GM12878 (cell line): ENCODE data around the gene PTP4A1. TPM values are rescaled to one million over a fixed set of nuclear protein-coding genes. Genes with fewer than 3 reads are reported as not detected.
A peak's percentile ranks its signal among the peaks of the same experiment; 100 is the strongest.
"Not testable (repeated sequence)": the region's sequence is repeated elsewhere in the genome, so short reads cannot be mapped to it uniquely, and the experiment has no call there.

ENCODE experiments used
- ATAC-seq: fragments of 200-7000 bp; cut with Tn5 transposase; 3 replicates; pipeline ENCODE4 v1.9.1; 2020; ENCODE audit warnings: mild to moderate bottlenecking, moderate library complexity
- BruUV-seq: library from RNA; stranded (reverse); fragments of 400-500 nt; replicated peaks from 2 replicates; lab custom pipeline; 2021; lab: Mats Ljungman, UMichigan
- CTCF ChIA-PET: fragments of 300-600 bp; sonication (Branson Sonifier 250); formaldehyde crosslinking; extraction: SDS; loops from one replicate; lab custom pipeline; 2021; ENCODE audit warnings: inconsistent platforms; lab: Yijun Ruan, JAX
- POLR2A ChIA-PET: fragments of 350-600 bp; formaldehyde crosslinking; extraction: SDS; loops from one replicate; lab custom pipeline; 2021; ENCODE audit warnings: inconsistent platforms; lab: Charles Lee
- RAD21 ChIA-PET: fragments of 300-600 bp; sonication (Branson Sonifier 250); formaldehyde crosslinking; loops from one replicate; lab custom pipeline; 2023; ENCODE audit warnings: antibody characterized with exemption; ENCODE audit not compliant: unreplicated experiment; lab: Charles Lee
- SMC1A ChIA-PET: fragments of 300-600 bp; sonication (Branson Sonifier 250); formaldehyde crosslinking; loops from one replicate; lab custom pipeline; 2023; ENCODE audit not compliant: unreplicated experiment, uncharacterized antibody; lab: Charles Lee
- DNase-seq: peaks from one replicate; pipeline ENCODE4 v3.0.0-alpha.2; 2011; ENCODE audit warnings: low read depth, low spot score
- FAIRE-seq: peaks from 3 replicates; lab custom pipeline; 2011; peaks lifted over from hg19 to GRCh38; lab: Jason Lieb, UNC
- H2AFZ ChIP-seq: 2 replicates; pipeline ENCODE4 v1.6.0; 2011; ENCODE audit warnings: low read depth, low read length, control low read depth; ENCODE audit not compliant: control insufficient read depth
- H3K27ac ChIP-seq: 2 replicates; pipeline ENCODE4 v1.5.1; 2011; ENCODE audit warnings: control low read depth; ENCODE audit not compliant: control insufficient read depth, insufficient read depth
- H3K27me3 ChIP-seq, 2 experiments: replicated peaks in 1 of 2; 2 replicates each; pipeline versions ENCODE4 v1.6.0 to v1.6.1; 2011; ENCODE audit warnings: low read length in 1 of 2; ENCODE audit not compliant: control insufficient read depth in 2 of 2, insufficient read depth in 2 of 2
- H3K36me3 ChIP-seq, 2 experiments: 2 replicates each; pipeline ENCODE4 v1.5.1; 2011; ENCODE audit warnings: low read length in 1 of 2; ENCODE audit not compliant: control insufficient read depth in 2 of 2, insufficient read depth in 2 of 2
- H3K4me1 ChIP-seq: 2 replicates; pipeline ENCODE4 v1.6.1; 2011; ENCODE audit warnings: mild to moderate bottlenecking, low read length, moderate library complexity, mixed read lengths; ENCODE audit not compliant: control insufficient read depth, insufficient read depth
- H3K4me2 ChIP-seq: 2 replicates; pipeline ENCODE4 v1.6.0; 2011; ENCODE audit warnings: control low read depth; ENCODE audit not compliant: control insufficient read depth, insufficient read depth
- H3K4me3 ChIP-seq: fragments of 200-600 bp; sonication (generic); 2 replicates; pipeline ENCODE4 v1.5.1; 2016
- H3K79me2 ChIP-seq: 2 replicates; pipeline ENCODE4 v1.6.0; 2011; ENCODE audit warnings: low read length; ENCODE audit not compliant: control insufficient read depth, insufficient read depth
- H3K9ac ChIP-seq: 2 replicates; pipeline ENCODE4 v1.8.0; 2011; ENCODE audit warnings: low read length, control low read depth, mixed read lengths; ENCODE audit not compliant: control insufficient read depth, insufficient read depth
- H3K9me3 ChIP-seq: replicated peaks from 3 replicates; pipeline ENCODE4 v1.5.1; 2011; ENCODE audit warnings: mild to moderate bottlenecking, low read length; ENCODE audit not compliant: control insufficient read depth, insufficient read depth
- H4K20me1 ChIP-seq: 2 replicates; pipeline ENCODE4 v1.6.0; 2011; ENCODE audit not compliant: control insufficient read depth, insufficient read depth
- BHLHE40 ChIP-seq, 2 experiments: fragments of 450-650 bp in 1 of 2; IDR thresholded peaks; 2 replicates each; pipeline ENCODE4 v1.6.1; 2011 to 2017; ENCODE audit warnings: low read depth in 2 of 2, borderline replicate concordance in 1 of 2, improper control_type of control experiment in 1 of 2, low read length in 1 of 2, mild to moderate bottlenecking in 1 of 2
- KLF5 ChIP-seq: fragments of 450-650 bp; IDR thresholded peaks from 2 replicates; pipeline ENCODE4 v1.6.1; 2014; ENCODE audit warnings: mild to moderate bottlenecking; ENCODE audit not compliant: partially characterized antibody
- NRF1 ChIP-seq: conservative IDR thresholded peaks from 2 replicates; pipeline ENCODE4 v1.6.1; 2011; ENCODE audit warnings: mild to moderate bottlenecking, low read depth, low read length, improper control_type of control experiment
- POLR2A ChIP-seq: IDR thresholded peaks from 2 replicates; pipeline ENCODE4 v1.6.1; 2011; ENCODE audit warnings: low read depth, mild to moderate bottlenecking, low read length
- SMAD5 ChIP-seq: IDR thresholded peaks from 2 replicates; pipeline ENCODE4 v1.6.1; 2016; ENCODE audit warnings: antibody characterized with exemption, low read depth
- SUPT20H ChIP-seq: IDR thresholded peaks from 2 replicates; pipeline ENCODE4 v1.6.1; 2011; ENCODE audit warnings: low read depth, mild to moderate bottlenecking, low read length, moderate library complexity, borderline replicate concordance; ENCODE audit not compliant: control insufficient read depth
- TAF1 ChIP-seq: IDR thresholded peaks from 2 replicates; pipeline ENCODE4 v1.6.1; 2011; ENCODE audit warnings: mild to moderate bottlenecking, low read depth, low read length, borderline replicate concordance
- TBL1XR1 ChIP-seq: IDR thresholded peaks from 2 replicates; pipeline ENCODE4 v1.6.1; 2012; ENCODE audit warnings: low read depth, low read length, improper control_type of control experiment
- TCF12 ChIP-seq: IDR thresholded peaks from 2 replicates; pipeline ENCODE4 v1.6.1; 2011; ENCODE audit warnings: low read depth, mild to moderate bottlenecking, low read length
- WGBS: methylation state at CpG from one replicate; pipeline ENCODE4 v1.1.6; 2016; ENCODE audit warnings: low lambda C conversion rate; ENCODE audit not compliant: insufficient replicate concordance, insufficient coverage; ENCODE audit errors: missing lambda C conversion rate; 5-methylcytosine and 5-hydroxymethylcytosine counted together
- in situ Hi-C: fragments of 300-500 bp; cut with MboI; formaldehyde crosslinking; loops from 9 replicates; pipeline ENCODE4 v1.14.3; 2018; ENCODE audit warnings: mixed read lengths
- intact Hi-C: fragments of 100-400 bp; cut with micrococcal nuclease; formaldehyde crosslinking; loops from one replicate; pipeline ENCODE4 v1.14.2; 2022; ENCODE audit not compliant: unreplicated experiment
- polyA plus RNA-seq, 11 experiments: library from polyadenylated mRNA; depleted of rRNA in 4 of 11; unstranded in 6 of 11; stranded (reverse) in 5 of 11; fragments of >200 nt; fragmentation: Nextera tagmentation in 4 of 11; fragmentation: Illumina TruSeq in 1 of 11; extraction: Ambion mirVana in 4 of 11; extraction: Trizol in 1 of 11; gene quantifications; 1 replicate in 1 of 11; 2 replicates in 10 of 11; pipeline versions ENCODE4 v1.2.1 to v1.2.3, GENCODE V29; 2011 to 2016; ENCODE audit warnings: inconsistent platforms in 2 of 11, missing spikeins in 2 of 11, low read depth in 1 of 11
- total RNA-seq, 4 experiments: library from RNA; depleted of rRNA in 3 of 4; stranded (reverse); fragments of >200 nt in 3 of 4; fragmentation: Illumina TruSeq in 1 of 4; extraction: Trizol in 1 of 4; gene quantifications; 2 replicates each; pipeline versions ENCODE4 v1.2.1 to v1.2.3, GENCODE V29; 2013 to 2021
- TF ChIP-seq, protein P1 (sequence below): fragments of 450-650 bp; IDR thresholded peaks from 2 replicates; pipeline ENCODE4 v1.6.1; 2017; ENCODE audit warnings: antibody characterized with exemption, mild to moderate bottlenecking, moderate library complexity

The PTP4A1 gene
- total and polyA plus RNA-seq, 10 of the 15 experiments (the other 5 are each of a cell fraction or from before 2014, with no cell fraction given) = 8.5 to 190 (median 46.4) TPM; not detected in 2

- not testable (repeated sequence) for H2AFZ ChIP-seq, H3K4me3 ChIP-seq, H3K27ac ChIP-seq, H4K20me1 ChIP-seq, DNase-seq, H3K79me2 ChIP-seq, ATAC-seq
- RAD21 ChIA-PET = interaction anchor here (1.3 to 1.9 kb wide), 2 partner anchors 54 to 170 kb away, joined by 3 to 7 read pairs; no protein-coding TSS in a partner anchor
- CTCF ChIA-PET = interaction anchor here (0.5 to 2.7 kb wide), 5 partner anchors 14 to 170 kb away, joined by 3 to 11 read pairs (median 3); no protein-coding TSS in a partner anchor
- SMC1A ChIA-PET = interaction anchor here (0.5 to 8.3 kb wide), 13 partner anchors 10 to 170 kb away, joined by 3 to 96 read pairs (median 5); no protein-coding TSS in a partner anchor
- 79% methylated on average over 7 of the region's 7 CpGs for WGBS
- TF ChIP-seq BHLHE40 (IDR thresholded peaks at IDR 0.05; ENCODE audit: borderline replicate concordance in 1 of 2, low read depth in 2 of 2, low read length in 1 of 2) = 0 out of 4 replicates have a peak, but pooled peaks of 1 of the 2 experiments have one; percentile 25
- TF ChIP-seq, all 136 proteins: peak for 1; not testable (repeated sequence) for 135
- in situ Hi-C loops, intact Hi-C loops, H3K4me2 ChIP-seq, BruUV-seq, H3K27me3 ChIP-seq, FAIRE-seq, H3K36me3 ChIP-seq, H3K9ac ChIP-seq, H3K9me3 ChIP-seq: not testable (repeated sequence)
- POLR2A ChIA-PET = interaction anchor here (0.7 to 1.9 kb wide), 6 partner anchors 9 to 51 kb away, joined by 3 to 4 read pairs (median 3); no protein-coding TSS in a partner anchor
- H3K4me1 ChIP-seq = peaks cover 36% of the 10 kb centered on the region
Observed at GRCh38 chr6:63522911-63523287, 49.4 kb upstream of the PTP4A1 start.

DNA sequence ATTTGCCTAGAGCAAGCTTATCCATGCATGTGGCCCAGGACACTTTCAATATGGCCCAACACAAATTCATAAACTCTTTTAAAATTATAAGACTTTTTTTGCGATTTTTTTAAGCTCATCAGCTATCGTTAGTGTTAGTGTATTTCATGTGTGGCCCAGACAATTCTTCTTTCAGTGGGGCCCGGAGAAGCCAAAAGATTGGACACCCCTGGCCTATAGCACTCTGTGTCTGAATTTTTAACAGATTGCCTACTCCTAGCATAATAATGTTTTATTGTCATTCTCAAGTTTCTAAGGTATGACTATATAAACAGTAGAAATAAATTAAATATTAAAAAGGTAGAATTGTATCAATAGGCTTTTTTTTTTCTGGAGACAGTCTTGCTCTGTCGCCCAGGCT, 48.6 kb upstream of the PTP4A1 start:
- H3K79me2 ChIP-seq = no peaks in the 10 kb centered on the region
- no peaks in the 10 kb centered on the region for H3K27me3 ChIP-seq
- intact Hi-C loops = no loop called here
- H4K20me1 ChIP-seq = no peaks in the 10 kb centered on the region
- CTCF ChIA-PET = interaction anchor here (1.1 to 2.7 kb wide), 4 partner anchors 13 to 171 kb away, joined by 3 to 11 read pairs (median 6); no protein-coding TSS in a partner anchor
- no TSS peak for BruUV-seq
- no peak overlapping the region for H3K4me2 ChIP-seq
- in situ Hi-C loops = no loop called here
- RAD21 ChIA-PET = interaction anchor here (0.7 to 1.9 kb wide), 4 partner anchors 19 to 171 kb away, joined by 3 to 7 read pairs (median 3); no protein-coding TSS in a partner anchor
- WGBS = 88% methylated on average over 4 of the region's 4 CpGs
- H3K36me3 ChIP-seq = no peaks in the 10 kb centered on the region
- no peak overlapping the region for H2AFZ ChIP-seq
- no peak overlapping the region for H3K27ac ChIP-seq
- ATAC-seq (no peak), FAIRE-seq (no peak), DNase-seq (no peak)
- POLR2A ChIA-PET = interaction anchor here (0.8 to 1.9 kb wide), 3 partner anchors 10 to 141 kb away, joined by 3 to 4 read pairs (median 4); no protein-coding TSS in a partner anchor
- SMC1A ChIA-PET = interaction anchor here (1.4 to 4.3 kb wide), 5 partner anchors 10 to 75 kb away, joined by 4 to 16 read pairs (median 11); no protein-coding TSS in a partner anchor
- H3K4me3 ChIP-seq = no peak overlapping the region
- peaks cover 33% of the 10 kb centered on the region for H3K4me1 ChIP-seq
- no peak overlapping the region for H3K9ac ChIP-seq
- H3K9me3 ChIP-seq = no peaks in the 10 kb centered on the region; the same call in 2 of the 3 replicates
- TF ChIP-seq TCF12 (no peak), SUPT20H (no peak), POLR2A (no peak), TBL1XR1 (no peak), NRF1 (no peak), KLF5 (no peak), TAF1 (no peak), SMAD5 (no peak)
- TF ChIP-seq, protein P1, sequence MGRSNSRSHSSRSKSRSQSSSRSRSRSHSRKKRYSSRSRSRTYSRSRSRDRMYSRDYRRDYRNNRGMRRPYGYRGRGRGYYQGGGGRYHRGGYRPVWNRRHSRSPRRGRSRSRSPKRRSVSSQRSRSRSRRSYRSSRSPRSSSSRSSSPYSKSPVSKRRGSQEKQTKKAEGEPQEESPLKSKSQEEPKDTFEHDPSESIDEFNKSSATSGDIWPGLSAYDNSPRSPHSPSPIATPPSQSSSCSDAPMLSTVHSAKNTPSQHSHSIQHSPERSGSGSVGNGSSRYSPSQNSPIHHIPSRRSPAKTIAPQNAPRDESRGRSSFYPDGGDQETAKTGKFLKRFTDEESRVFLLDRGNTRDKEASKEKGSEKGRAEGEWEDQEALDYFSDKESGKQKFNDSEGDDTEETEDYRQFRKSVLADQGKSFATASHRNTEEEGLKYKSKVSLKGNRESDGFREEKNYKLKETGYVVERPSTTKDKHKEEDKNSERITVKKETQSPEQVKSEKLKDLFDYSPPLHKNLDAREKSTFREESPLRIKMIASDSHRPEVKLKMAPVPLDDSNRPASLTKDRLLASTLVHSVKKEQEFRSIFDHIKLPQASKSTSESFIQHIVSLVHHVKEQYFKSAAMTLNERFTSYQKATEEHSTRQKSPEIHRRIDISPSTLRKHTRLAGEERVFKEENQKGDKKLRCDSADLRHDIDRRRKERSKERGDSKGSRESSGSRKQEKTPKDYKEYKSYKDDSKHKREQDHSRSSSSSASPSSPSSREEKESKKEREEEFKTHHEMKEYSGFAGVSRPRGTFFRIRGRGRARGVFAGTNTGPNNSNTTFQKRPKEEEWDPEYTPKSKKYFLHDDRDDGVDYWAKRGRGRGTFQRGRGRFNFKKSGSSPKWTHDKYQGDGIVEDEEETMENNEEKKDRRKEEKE = no peak
